Parathyroid adenoma (tissue), 2 donors: ENCODE data around the gene SPRTN.

Experiments used
- H2AFZ ChIP-seq: fragments of 300-600 bp; sonication (generic); one replicate; pipeline ENCODE4 v1.7.0; 2017; ENCODE audit warnings: antibody characterized with exemption, mild to moderate bottlenecking
- H3K27ac ChIP-seq: fragments of 300-600 bp; sonication (generic); one replicate; pipeline ENCODE4 v1.7.0; 2017
- H3K27me3 ChIP-seq: fragments of 300-600 bp; sonication (generic); one replicate; pipeline ENCODE4 v1.7.0; 2017; ENCODE audit warnings: low read length; ENCODE audit not compliant: control insufficient read depth, insufficient read depth
- H3K36me3 ChIP-seq: fragments of 300-600 bp; sonication (generic); one replicate; pipeline ENCODE4 v1.7.0; 2017; ENCODE audit warnings: low read length; ENCODE audit not compliant: control insufficient read depth, insufficient read depth
- H3K4me1 ChIP-seq: fragments of 300-600 bp; sonication (generic); one replicate; pipeline ENCODE4 v1.7.0; 2017; ENCODE audit warnings: control low read depth
- H3K4me2 ChIP-seq: fragments of 300-600 bp; sonication (generic); one replicate; pipeline ENCODE4 v1.7.0; 2017; ENCODE audit warnings: low read length
- H3K4me3 ChIP-seq: fragments of 300-600 bp; sonication (generic); one replicate; pipeline ENCODE4 v1.7.0; 2017; ENCODE audit warnings: low read depth, low read length
- H3K79me2 ChIP-seq: fragments of 300-600 bp; sonication (generic); one replicate; pipeline ENCODE4 v1.7.0; 2017; ENCODE audit warnings: control low read depth
- H3K9ac ChIP-seq: fragments of 300-600 bp; sonication (generic); one replicate; pipeline ENCODE4 v1.7.0; 2017; ENCODE audit warnings: mild to moderate bottlenecking
- H3K9me3 ChIP-seq: fragments of 300-600 bp; sonication (generic); one replicate; pipeline ENCODE4 v1.7.0; 2017; ENCODE audit warnings: low read length; ENCODE audit not compliant: control insufficient read depth
- TF ChIP-seq, protein P1 (sequence below): fragments of 300-600 bp; sonication (generic); IDR thresholded peaks from one replicate; pipeline ENCODE4 v1.7.0; 2017; ENCODE audit warnings: antibody characterized with exemption, mild to moderate bottlenecking
- donor health status: primary hyperparathyroidism.

The SPRTN gene, protein sequence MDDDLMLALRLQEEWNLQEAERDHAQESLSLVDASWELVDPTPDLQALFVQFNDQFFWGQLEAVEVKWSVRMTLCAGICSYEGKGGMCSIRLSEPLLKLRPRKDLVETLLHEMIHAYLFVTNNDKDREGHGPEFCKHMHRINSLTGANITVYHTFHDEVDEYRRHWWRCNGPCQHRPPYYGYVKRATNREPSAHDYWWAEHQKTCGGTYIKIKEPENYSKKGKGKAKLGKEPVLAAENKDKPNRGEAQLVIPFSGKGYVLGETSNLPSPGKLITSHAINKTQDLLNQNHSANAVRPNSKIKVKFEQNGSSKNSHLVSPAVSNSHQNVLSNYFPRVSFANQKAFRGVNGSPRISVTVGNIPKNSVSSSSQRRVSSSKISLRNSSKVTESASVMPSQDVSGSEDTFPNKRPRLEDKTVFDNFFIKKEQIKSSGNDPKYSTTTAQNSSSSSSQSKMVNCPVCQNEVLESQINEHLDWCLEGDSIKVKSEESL

GRCh38 chr1:231338270-231339128 lies at the start of gene SPRTN:
TSS of gene SPRTN (plus strand) at chr1:231338293. CDS start at chr1:231338384, 91 bp downstream.
- peaks cover 12% of the 10 kb centered on the region for H3K4me1 ChIP-seq
- TF ChIP-seq, protein P1, sequence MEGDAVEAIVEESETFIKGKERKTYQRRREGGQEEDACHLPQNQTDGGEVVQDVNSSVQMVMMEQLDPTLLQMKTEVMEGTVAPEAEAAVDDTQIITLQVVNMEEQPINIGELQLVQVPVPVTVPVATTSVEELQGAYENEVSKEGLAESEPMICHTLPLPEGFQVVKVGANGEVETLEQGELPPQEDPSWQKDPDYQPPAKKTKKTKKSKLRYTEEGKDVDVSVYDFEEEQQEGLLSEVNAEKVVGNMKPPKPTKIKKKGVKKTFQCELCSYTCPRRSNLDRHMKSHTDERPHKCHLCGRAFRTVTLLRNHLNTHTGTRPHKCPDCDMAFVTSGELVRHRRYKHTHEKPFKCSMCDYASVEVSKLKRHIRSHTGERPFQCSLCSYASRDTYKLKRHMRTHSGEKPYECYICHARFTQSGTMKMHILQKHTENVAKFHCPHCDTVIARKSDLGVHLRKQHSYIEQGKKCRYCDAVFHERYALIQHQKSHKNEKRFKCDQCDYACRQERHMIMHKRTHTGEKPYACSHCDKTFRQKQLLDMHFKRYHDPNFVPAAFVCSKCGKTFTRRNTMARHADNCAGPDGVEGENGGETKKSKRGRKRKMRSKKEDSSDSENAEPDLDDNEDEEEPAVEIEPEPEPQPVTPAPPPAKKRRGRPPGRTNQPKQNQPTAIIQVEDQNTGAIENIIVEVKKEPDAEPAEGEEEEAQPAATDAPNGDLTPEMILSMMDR: no peak
- H3K4me2 ChIP-seq: peak within 1 kb of the TSS; percentile 97
- peak within 1 kb of the TSS; percentile 99 for H3K4me3 ChIP-seq
- H2AFZ ChIP-seq: peak within 1 kb of the TSS; percentile 83
- H3K9me3 ChIP-seq: no peaks in the 10 kb centered on the region
- H3K79me2 ChIP-seq: peaks cover 29% of the 10 kb centered on the region
- no peaks in the 10 kb centered on the region for H3K36me3 ChIP-seq
- H3K27ac ChIP-seq: peak within 1 kb of the TSS; percentile 86
- peak within 1 kb of the TSS; percentile 77 for H3K9ac ChIP-seq
- H3K27me3 ChIP-seq: no peaks in the 10 kb centered on the region

GRCh38 chr1:231295938-231296337 lies 42.2 kb upstream of the SPRTN start:
- Histone ChIP-seq H3K27me3 (no peaks in the 10 kb centered on the region), H3K36me3 (no peaks in the 10 kb centered on the region), H3K27ac (no peak overlapping the region), H3K4me2 (no peak overlapping the region), H2AFZ (no peak overlapping the region), H3K4me3 (no peak overlapping the region), H3K79me2 (no peaks in the 10 kb centered on the region), H3K9ac (no peak overlapping the region), H3K9me3 (no peaks in the 10 kb centered on the region), H3K4me1 (no peaks in the 10 kb centered on the region)
- TF ChIP-seq, protein P1: no peak

DNA sequence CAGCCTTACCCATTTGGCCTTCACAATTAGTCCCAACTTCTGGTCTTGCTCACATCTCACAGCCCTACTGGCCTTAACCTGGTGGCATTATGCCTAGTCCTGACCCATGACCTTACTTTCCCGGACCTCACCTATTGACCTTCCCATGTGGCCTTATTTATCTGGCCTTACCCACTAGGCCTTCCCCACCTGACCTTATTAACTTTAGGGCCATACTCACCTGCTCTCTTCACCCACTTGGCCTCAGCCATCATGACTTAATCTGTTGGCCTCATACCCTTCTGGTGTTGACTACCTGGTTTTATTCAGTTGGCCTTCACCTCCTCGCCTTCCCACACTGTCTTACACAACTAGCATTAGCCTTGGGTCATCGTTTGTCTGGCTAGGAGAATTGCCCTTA lies 36.1 kb upstream of the SPRTN start:
- no peaks in the 10 kb centered on the region for H3K9me3 ChIP-seq
- no peak overlapping the region for H3K9ac ChIP-seq
- H3K79me2 ChIP-seq: no peaks in the 10 kb centered on the region
- H3K36me3 ChIP-seq: no peaks in the 10 kb centered on the region
- no peaks in the 10 kb centered on the region for H3K4me1 ChIP-seq
- H2AFZ ChIP-seq: no peak overlapping the region
- TF ChIP-seq, protein P1: no peak
- no peaks in the 10 kb centered on the region for H3K27me3 ChIP-seq
- no peak overlapping the region for H3K27ac ChIP-seq
- no peak overlapping the region for H3K4me3 ChIP-seq
- no peak overlapping the region for H3K4me2 ChIP-seq

GRCh38 chr1:231310391-231310934 lies 27.6 kb upstream of the SPRTN start:
- no peaks in the 10 kb centered on the region for H3K79me2 ChIP-seq
- H3K4me2 ChIP-seq: no peak overlapping the region
- no peaks in the 10 kb centered on the region for H3K4me1 ChIP-seq
- H3K4me3 ChIP-seq: no peak overlapping the region
- H3K9me3 ChIP-seq: no peaks in the 10 kb centered on the region
- H3K27ac ChIP-seq: no peak overlapping the region
- no peak overlapping the region for H2AFZ ChIP-seq
- no peaks in the 10 kb centered on the region for H3K36me3 ChIP-seq
- no peaks in the 10 kb centered on the region for H3K27me3 ChIP-seq
- H3K9ac ChIP-seq: no peak overlapping the region
- TF ChIP-seq, protein P1: no peak
